Midbrain (tissue), 1 donor: ENCODE measurements around the gene PPARGC1A.

Source experiments
- DNase-seq: peaks from one replicate; lab custom pipeline; 2025; lab: John Stamatoyannopoulos, UW

The PPARGC1A gene

DNA sequence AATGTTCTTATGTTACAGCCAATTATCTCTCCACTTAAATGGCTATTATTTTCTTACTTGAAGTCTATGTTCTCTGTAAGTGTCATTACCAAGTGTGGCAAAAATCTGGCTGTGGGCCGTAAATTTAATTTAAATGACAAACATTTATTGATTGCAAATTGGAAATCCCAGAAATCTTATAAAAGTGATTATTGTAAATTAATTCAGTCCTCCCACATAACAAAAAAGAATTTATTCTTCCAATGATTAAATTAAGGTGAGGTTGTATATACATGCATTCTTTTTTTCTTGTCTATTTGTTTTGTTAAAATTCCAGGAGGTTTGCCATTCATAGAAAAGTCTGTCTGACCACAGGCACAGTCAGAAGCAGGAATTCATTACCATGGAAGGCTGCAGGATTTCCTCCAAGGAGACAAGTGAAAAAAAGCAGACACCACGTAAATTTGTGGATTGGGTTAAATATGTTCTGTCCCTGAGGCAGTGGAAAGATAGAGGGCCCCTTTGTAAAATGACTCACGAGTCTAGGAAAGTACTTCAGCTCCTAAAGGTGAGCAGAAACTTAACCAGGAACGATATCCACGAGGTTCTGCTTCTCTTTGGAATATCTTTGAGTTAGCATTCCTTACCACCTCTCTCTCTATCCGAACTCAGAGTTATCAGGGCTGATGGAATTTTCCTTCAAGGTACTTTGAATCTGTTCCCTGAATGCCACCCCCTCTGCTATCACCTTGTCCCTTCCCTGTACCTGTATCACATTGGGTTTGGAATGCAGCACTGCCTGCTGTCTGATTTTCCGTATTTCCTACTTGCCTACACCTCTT lies 10.7 kb downstream of the PPARGC1A start:
- no peak for DNase-seq

GRCh38 chr4:23878246-23878891 lies 11.5 kb downstream of the PPARGC1A start:
- no peak for DNase-seq

DNA sequence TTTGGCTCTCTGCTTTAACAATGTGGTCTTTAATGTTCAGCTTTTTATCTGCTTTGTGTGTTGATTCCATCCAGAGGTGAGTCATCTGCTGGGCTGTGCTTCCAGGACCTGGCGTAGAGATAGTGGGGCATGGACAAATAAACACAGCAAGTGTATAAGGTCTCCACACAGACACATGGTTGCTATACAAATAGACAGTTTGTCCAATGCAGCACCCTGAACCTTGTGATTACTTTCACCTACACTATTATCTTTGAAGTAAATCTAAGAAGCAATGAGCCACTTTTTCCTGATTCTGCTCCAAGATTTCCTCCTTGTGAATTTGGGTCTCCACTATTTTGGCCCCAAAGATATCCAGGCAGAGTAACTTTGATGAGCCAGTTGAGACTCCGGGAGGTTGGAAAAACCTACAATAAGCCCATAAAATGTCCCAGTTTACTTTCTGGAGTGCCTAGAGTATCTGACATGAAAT lies 12.1 kb downstream of the PPARGC1A start:
- DNase-seq, result no peak

DNA sequence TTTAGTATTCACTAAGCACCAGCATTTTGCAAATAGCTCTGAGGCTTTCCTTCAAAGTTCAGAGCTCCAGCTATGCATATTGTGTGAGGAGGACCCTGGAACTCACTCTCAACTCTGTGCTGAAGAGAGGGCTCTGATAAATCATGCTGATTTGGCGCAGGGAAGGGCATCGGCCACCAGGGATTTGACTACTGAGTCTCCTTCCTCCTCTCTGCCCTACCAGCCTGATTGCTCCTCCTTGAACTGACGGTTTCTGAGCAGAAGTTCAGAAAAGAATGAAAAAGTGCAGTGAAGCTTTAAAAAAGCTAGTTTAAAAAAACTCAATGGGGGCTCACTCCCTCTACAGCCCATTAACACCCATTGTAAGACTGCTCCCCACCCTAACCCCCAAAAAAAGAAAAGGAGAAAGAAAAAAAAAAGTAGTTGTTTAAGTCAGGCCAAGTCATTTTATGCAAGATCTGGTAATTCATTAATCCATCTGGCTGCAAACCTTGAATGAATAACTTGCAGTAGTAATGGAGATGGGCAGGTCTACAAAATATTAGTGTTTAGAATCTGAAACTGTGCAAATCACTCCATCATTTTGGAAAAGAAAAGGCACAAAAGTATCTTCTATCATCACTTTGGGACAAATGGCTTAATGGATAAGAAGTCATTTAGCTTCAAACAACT lies 13.3 kb downstream of the PPARGC1A start:
- DNase-seq, result no peak

- no peak for DNase-seq
Measured at GRCh38 chr4:23875317-23875716, 14.5 kb downstream of the PPARGC1A start.

- DNase-seq, result no peak
Measured at GRCh38 chr4:23874536-23874901, 15.3 kb downstream of the PPARGC1A start.

- no peak for DNase-seq
Measured at GRCh38 chr4:23873717-23874535, 15.9 kb downstream of the PPARGC1A start.

- DNase-seq, result no peak
Measured at GRCh38 chr4:23871426-23871825, 18.4 kb downstream of the PPARGC1A start.

DNA sequence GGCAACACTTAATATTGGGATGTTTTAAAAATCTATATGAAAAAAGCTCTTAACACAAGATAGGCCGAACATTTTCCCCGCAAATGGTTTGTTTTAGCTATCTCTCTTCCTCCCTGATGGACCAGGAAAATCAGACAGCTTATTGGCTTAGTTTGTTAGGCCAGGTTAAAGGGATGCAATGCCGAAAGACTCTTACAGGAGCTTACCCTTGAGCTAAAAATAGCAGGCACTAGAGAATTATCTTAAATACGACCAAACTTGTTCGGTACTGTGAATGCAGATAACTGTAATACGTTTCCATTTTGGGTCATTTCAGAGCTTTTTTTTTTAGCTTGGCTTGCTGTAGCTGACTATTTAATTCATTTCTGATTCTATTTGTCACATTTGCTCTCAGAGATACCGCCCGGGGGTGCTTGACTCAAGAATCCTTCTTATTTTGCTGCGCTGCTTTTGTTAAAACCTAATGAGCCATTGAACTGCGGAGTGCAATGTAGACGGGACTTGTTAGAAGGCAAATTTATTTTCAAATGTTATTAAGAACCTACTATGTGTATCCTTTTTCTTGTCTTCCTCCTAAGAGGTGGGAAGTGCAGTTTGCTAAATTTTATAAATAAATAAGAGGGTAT lies 23.3 kb downstream of the PPARGC1A start:
- DNase-seq, result no peak

DNA sequence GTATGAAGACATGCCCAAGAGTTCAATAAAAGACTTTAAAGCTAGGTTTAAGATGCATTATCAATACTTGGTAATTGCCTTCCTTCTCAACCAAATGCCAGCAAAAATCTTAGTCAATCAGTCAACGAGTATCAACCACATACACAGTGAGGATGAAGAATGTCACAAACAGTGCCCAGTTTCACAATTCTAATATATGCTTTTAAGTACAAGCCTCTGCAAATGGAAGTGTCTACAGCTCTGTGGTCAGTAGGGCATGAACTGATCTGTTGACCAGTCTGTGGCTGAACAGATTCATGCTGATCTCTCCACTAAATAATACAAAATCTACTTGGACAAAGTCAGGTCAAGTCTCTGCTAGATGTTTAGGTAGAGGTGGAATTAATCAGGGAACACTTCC lies 27.9 kb downstream of the PPARGC1A start:
- DNase-seq, result no peak

DNA sequence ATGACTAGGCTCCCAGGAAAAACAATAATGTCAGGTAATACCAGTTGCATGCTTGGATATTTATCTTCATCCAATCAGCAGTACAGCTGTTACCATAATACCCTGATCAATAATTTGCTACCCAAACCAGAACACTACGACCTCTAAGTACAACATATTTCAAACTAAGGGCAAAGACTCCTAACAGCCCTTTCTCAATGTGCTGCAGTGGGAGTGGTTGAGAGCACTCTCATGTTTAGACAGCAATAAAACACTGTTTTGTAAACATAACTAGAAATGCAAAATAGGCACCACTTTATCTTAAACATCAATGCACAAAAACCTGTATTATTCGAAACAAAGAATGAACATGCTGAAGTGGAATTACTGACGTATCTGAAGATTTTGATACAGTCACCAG lies 28.9 kb downstream of the PPARGC1A start:
- DNase-seq, result no peak

GRCh38 chr4:23857367-23857959 lies 32.4 kb downstream of the PPARGC1A start:
- peak; percentile 58 for DNase-seq

DNA sequence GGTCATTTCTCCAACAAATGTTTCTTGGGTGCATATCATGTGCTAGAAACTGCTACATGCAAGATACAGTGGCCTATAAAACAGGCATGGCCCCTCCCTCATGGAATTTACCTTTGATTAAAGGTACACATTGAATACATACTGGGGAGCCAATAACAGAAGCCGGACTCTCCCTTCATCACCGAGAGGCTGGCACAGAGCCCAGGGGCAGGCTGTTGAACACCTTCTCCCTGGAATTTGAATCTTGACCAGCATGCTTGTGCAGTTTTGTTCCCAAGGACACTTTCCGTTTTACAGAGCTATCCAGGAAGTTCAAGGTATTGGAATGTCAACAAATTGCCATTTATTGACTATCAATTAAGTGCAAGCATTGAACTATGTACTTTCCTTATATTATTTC lies 33.2 kb downstream of the PPARGC1A start:
- no peak for DNase-seq

DNA sequence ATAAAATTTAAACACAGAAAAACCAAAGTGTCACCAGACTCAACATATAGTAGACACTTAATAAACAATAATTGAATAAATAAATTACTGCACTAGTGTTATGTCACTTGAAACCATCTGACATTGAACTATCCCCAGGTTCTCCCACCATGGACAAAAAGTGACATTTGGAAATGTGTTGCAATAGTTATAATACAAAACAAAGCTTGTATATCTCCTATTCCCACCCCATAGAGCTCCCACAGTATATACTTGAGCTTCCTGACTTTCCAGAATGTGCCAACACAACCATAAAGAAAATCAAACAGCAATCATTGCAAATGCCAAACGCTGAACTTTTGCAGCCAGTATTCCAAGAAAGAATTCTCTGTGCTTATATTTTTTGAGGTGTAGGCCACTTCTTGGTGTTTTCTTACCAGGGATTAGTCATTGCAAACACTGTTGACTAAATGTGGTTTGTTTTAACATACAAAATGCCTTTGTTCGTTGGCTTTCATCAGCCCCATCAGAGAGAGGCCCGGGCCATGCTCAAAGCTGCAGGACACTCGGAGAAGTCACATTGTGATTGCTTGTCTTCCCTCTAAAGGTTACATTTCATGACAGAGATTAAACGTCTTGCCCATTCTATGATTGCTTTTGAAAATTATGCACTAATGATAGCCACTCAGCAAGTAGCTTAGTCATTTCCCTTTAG lies 33.8 kb downstream of the PPARGC1A start:
- DNase-seq, result no peak

GRCh38 chr4:23853986-23854660 lies 35.7 kb downstream of the PPARGC1A start:
- no peak for DNase-seq

DNA sequence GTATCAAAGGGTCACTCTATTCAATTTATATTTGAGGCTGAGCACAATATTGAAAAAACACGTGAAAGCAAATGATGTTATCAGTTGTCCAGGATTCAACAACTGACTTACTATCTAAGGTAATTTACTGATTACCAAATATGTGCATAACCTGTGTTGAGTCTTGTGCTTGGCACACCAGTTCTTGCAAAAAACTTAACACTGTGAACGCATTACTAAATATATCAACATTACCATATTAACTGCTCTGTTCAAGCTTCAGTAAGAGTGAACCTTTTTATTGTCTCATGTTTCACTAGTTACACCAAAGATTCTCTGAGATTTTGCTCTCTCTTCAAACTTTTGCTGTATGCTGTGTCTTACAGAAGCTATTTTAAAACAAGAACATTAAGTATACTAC lies 38.4 kb downstream of the PPARGC1A start:
- DNase-seq, result no peak

DNA sequence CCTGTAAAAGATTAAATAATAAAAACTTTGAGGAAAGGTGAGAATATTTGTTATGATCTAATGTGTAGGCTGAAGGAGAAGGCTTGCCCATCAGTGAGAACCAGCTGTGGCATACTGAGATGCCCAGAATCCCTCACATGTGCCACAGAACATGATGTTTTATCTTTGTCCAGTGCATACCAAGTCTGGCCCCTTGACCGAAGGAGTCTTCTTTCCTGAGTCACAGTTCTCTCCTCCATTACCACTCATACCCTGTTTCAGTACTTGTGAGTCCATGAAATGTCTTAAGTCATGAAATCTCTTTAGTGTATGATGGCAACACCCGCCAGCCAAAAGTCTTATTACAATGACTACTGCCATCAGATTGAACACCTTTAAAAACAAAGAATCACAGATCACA lies 42.7 kb downstream of the PPARGC1A start:
- DNase-seq, result no peak

GRCh38 chr4:23844961-23845360 lies 44.9 kb downstream of the PPARGC1A start:
- no peak for DNase-seq

DNA sequence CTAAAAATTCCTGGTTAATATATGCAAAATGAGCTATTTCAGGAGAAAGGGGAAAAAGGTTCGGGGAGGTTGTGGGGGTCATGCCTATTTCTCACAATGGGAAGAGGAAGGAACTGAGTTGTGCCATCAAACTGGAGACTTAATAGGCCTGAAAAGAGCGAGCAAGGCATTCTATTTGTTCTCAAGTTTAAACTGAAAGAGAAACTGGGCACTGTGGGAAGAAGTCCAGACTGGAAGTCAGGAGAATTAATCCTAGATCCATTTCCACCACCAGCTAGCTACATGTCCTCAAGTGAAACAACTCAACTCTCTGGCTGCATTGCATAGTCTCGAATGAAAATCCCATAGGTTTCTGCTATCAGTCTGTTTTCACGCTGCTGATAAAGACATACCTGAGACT lies 50.6 kb downstream of the PPARGC1A start:
- no peak for DNase-seq

- DNase-seq, result no peak
Measured at GRCh38 chr4:23838607-23839006, 51.2 kb downstream of the PPARGC1A start.
